AG09319 (cell line): ENCODE data around the gene SLC6A19.
"Not testable (repeated sequence)": the region's sequence is repeated elsewhere in the genome, so short reads cannot be mapped to it uniquely, and the experiment has no call there.

Experiments used
- DNase-seq: peaks from one replicate; pipeline ENCODE4 v3.0.0-alpha.2; 2010; ENCODE audit warnings: low read depth; ENCODE audit errors: extremely low read depth
- TF ChIP-seq, protein P1 (sequence below): IDR thresholded peaks from 2 replicates; pipeline ENCODE4 v1.5.1; 2011; ENCODE audit warnings: low read depth, mild to moderate bottlenecking, inconsistent platforms, low read length, moderate library complexity

The SLC6A19 gene

DNA sequence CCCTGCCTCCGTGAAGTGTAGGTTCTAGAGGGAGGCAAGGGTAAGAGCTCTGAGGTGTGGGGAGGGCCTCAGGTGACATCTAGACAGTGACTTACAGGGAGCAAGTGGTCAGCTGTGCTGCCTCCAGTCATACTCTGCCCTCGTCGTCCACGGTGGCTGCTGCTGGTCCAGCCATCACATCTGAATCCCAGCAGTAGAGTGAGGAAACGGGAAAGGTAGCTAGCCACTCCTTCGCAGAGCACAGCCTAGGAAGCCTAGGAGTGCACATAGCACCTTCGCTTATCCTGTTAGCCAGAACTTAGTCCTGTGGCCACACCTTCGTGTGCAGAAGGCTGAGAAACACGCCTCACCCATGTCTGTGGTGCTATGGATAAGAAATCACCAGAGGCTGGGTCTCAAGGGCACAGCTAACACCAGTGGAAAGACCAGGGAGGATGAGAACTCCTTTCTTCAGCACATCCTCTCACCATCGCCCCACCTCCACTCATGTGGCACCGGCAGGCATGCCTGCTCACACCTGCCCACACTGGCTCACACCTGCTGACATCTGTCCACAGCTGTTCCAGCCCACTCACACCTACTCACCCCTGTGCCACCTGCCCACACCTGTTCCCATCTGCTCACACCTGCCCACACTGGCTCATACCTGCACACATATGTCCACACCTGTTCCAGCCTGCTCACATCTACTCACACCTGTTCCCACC is 44.5 kb upstream of the SLC6A19 start:
- TF ChIP-seq, protein P1, sequence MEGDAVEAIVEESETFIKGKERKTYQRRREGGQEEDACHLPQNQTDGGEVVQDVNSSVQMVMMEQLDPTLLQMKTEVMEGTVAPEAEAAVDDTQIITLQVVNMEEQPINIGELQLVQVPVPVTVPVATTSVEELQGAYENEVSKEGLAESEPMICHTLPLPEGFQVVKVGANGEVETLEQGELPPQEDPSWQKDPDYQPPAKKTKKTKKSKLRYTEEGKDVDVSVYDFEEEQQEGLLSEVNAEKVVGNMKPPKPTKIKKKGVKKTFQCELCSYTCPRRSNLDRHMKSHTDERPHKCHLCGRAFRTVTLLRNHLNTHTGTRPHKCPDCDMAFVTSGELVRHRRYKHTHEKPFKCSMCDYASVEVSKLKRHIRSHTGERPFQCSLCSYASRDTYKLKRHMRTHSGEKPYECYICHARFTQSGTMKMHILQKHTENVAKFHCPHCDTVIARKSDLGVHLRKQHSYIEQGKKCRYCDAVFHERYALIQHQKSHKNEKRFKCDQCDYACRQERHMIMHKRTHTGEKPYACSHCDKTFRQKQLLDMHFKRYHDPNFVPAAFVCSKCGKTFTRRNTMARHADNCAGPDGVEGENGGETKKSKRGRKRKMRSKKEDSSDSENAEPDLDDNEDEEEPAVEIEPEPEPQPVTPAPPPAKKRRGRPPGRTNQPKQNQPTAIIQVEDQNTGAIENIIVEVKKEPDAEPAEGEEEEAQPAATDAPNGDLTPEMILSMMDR: no peak
- no peak for DNase-seq

- not testable (repeated sequence) for DNase-seq
Measured at GRCh38 chr5:1157461-1157986, 43.9 kb upstream of the SLC6A19 start.

- TF ChIP-seq, protein P1: no peak
- DNase-seq: no peak
Measured at GRCh38 chr5:1158647-1159340, 42.6 kb upstream of the SLC6A19 start.

DNA sequence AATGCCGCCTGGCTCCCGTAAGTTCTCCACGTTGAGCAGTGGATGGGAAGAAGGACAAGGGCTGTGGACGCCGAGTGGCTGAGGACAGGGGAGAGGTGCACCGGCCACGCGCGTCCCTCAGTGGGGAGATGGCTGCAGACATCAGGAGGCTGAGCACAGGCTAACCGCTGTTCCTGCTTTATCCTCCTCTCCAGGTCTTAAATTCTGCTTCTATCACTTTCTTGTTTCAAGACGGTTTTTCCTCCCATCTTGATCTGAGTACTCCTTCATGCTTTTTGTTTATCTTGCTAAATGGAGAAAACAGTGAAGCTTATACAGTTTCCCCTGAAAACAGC is 42.1 kb upstream of the SLC6A19 start:
- DNase-seq: no peak
- TF ChIP-seq, protein P1: no peak

DNA sequence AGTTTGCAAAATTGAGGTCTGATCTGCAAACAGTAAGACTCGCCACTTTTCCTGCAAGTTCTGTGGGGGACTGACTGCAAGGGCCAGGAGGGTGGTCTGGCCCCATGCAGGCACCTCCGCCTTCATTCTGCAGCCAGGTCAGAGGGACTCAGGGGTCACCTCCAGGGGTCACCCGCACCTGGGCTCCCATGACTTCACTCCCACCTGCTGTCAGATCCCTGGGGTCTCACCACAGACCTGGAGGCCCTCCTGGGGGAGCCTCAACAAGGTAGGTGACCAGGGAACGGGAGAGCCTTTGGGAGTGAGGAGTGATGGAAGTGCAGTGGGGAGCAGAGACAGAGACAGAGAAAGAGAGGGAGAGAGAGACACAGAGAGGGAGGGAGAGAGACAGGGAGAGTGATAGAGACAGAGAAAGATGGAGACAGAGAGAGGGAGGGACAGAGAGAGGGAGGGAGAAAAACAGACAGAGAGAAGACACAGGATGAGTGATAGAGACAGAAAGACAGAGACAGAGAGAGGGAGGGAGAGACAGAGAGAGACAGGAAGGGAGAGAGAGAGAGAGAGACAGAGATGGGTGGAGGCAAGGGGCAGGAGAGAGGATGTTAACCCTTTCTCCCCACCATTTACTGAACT is 41.5 kb upstream of the SLC6A19 start:
- no peak for DNase-seq
- TF ChIP-seq, protein P1: no peak

- TF ChIP-seq, protein P1: no peak
- no peak for DNase-seq
Measured at GRCh38 chr5:1161108-1161832, 40.1 kb upstream of the SLC6A19 start.

- TF ChIP-seq, protein P1: no peak
Measured at GRCh38 chr5:1161833-1162229, 39.6 kb upstream of the SLC6A19 start.

More at GRCh38 chr5:1161833-1162229, 39.6 kb upstream of the SLC6A19 start:
- no peak for DNase-seq
